ENCODE results near the gene TMEM37.
"Not testable (repeated sequence)": the region's sequence is repeated elsewhere in the genome, so short reads cannot be mapped to it uniquely, and the experiment has no call there.

TMEM37 gene

GRCh38 chr2:119431155-119431975, at the start of gene TMEM37:
Gene TMEM37, plus strand, starts transcription at chr2:119431854. Its CDS starts 50 bp downstream, at chr2:119431904.
- peak; percentile 18 for DNase-seq

GRCh38 chr2:119383410-119384140, 48.1 kb upstream of the TMEM37 start:
- DNase-seq, result no peak

GRCh38 chr2:119384971-119385370, 46.7 kb upstream of the TMEM37 start:
- DNase-seq, result no peak

GRCh38 chr2:119385466-119385865, 46.2 kb upstream of the TMEM37 start:
- peak; percentile 8 for DNase-seq

GRCh38 chr2:119387381-119388129, 44.1 kb upstream of the TMEM37 start:
- peak; percentile 93 for DNase-seq

- peak; percentile 46 for DNase-seq
Observed at GRCh38 chr2:119389615-119390306, 41.9 kb upstream of the TMEM37 start.

- no peak for DNase-seq
Observed at GRCh38 chr2:119393971-119394748, 37.5 kb upstream of the TMEM37 start.

GRCh38 chr2:119397196-119397595, 34.5 kb upstream of the TMEM37 start:
- DNase-seq, result no peak

- no peak for DNase-seq
Observed at GRCh38 chr2:119402106-119402505, 29.5 kb upstream of the TMEM37 start.

- DNase-seq, result peak; percentile 76
Observed at GRCh38 chr2:119402645-119403560, 28.8 kb upstream of the TMEM37 start.

GRCh38 chr2:119403618-119404017, 28.0 kb upstream of the TMEM37 start:
- not testable (repeated sequence) for DNase-seq

- no peak for DNase-seq
Observed at GRCh38 chr2:119405151-119405550, 26.5 kb upstream of the TMEM37 start.

- DNase-seq, result peak; percentile 15
Observed at GRCh38 chr2:119407430-119408220, 24.0 kb upstream of the TMEM37 start.

GRCh38 chr2:119408221-119408619, 23.4 kb upstream of the TMEM37 start:
- no peak for DNase-seq

GRCh38 chr2:119409506-119409905, 22.1 kb upstream of the TMEM37 start:
- DNase-seq, result no peak

- DNase-seq, result no peak
Observed at GRCh38 chr2:119414894-119415293, 16.8 kb upstream of the TMEM37 start.

GRCh38 chr2:119415630-119416029, 16.0 kb upstream of the TMEM37 start:
- DNase-seq, result no peak

- no peak for DNase-seq
Observed at GRCh38 chr2:119416299-119416923, 15.2 kb upstream of the TMEM37 start.

GRCh38 chr2:119417908-119418307, 13.7 kb upstream of the TMEM37 start:
- no peak for DNase-seq

Data from GF-D8 (cell line).